OCI-LY7 (cell line): Measurements from ENCODE around the gene CCDC124. TPM values are rescaled to one million over a fixed set of nuclear protein-coding genes. Genes with fewer than 3 reads are reported as not detected.

ENCODE experiments used
- BruUV-seq: library from RNA; stranded (reverse); fragments of 400-500 nt; replicated peaks from 2 replicates; lab custom pipeline; 2021; lab: Mats Ljungman, UMichigan
- CTCF ChIA-PET: fragments of 300-600 bp; sonication (Branson Sonifier 250); formaldehyde crosslinking; loops from one replicate; lab custom pipeline; 2022; ENCODE audit warnings: antibody characterized with exemption; ENCODE audit not compliant: unreplicated experiment; lab: Charles Lee
- POLR2A ChIA-PET: fragments of 300-600 bp; sonication (Branson Sonifier 250); formaldehyde crosslinking; loops from one replicate; lab custom pipeline; 2022; ENCODE audit warnings: antibody characterized with exemption; lab: Charles Lee
- DNase-seq: peaks from one replicate; pipeline ENCODE4 v3.0.0-alpha.2; 2015; ENCODE audit warnings: low spot score
- H2AFZ ChIP-seq: fragments of 200-600 bp; sonication (generic), shearing (Covaris generic); 2 replicates; pipeline ENCODE4 v1.6.1; 2014; ENCODE audit warnings: mild to moderate bottlenecking, antibody characterized with exemption, low read length, moderate library complexity
- H3K27ac ChIP-seq: fragments of 200-600 bp; sonication (generic); 2 replicates; pipeline ENCODE4 v1.5.1; 2014; ENCODE audit warnings: mixed run types, low read depth, mild to moderate bottlenecking, moderate library complexity, low read length, inconsistent platforms; ENCODE audit not compliant: poor library complexity, severe bottlenecking
- H3K36me3 ChIP-seq: fragments of 200-600 bp; sonication (generic); 2 replicates; pipeline ENCODE4 v1.6.1; 2014; ENCODE audit warnings: mild to moderate bottlenecking, antibody characterized with exemption, low read length, moderate library complexity, mixed read lengths; ENCODE audit not compliant: insufficient read depth
- H3K4me1 ChIP-seq: fragments of 200-600 bp; sonication (generic); 2 replicates; pipeline ENCODE4 v1.5.1; 2014; ENCODE audit warnings: mild to moderate bottlenecking, low read length; ENCODE audit not compliant: insufficient read depth, poor library complexity, severe bottlenecking
- H3K4me2 ChIP-seq: fragments of 200-600 bp; sonication (generic); 2 replicates; pipeline ENCODE4 v1.6.1; 2014; ENCODE audit warnings: mild to moderate bottlenecking, low read length
- H3K4me3 ChIP-seq: fragments of 200-600 bp; sonication (generic); 2 replicates; pipeline ENCODE4 v1.5.1; 2014; ENCODE audit warnings: mild to moderate bottlenecking, low read depth, low read length; ENCODE audit not compliant: poor library complexity, severe bottlenecking
- H3K79me2 ChIP-seq: fragments of 200-600 bp; sonication (generic); 2 replicates; pipeline ENCODE4 v1.6.1; 2016; ENCODE audit warnings: low read depth, mild to moderate bottlenecking, low read length, moderate library complexity, mixed read lengths; ENCODE audit not compliant: insufficient read depth
- H3K9me2 ChIP-seq: fragments of 200-600 bp; sonication (generic); 2 replicates; pipeline ENCODE4 v1.6.1; 2016; ENCODE audit warnings: mild to moderate bottlenecking, low read length, mixed read lengths; ENCODE audit not compliant: insufficient read depth
- H3K9me3 ChIP-seq: fragments of 200-600 bp; sonication (generic); 2 replicates; pipeline ENCODE4 v1.6.1; 2014; ENCODE audit warnings: mild to moderate bottlenecking, mixed run types, low read length, mixed read lengths
- H4K20me1 ChIP-seq: fragments of 200-600 bp; sonication (generic); 2 replicates; pipeline ENCODE4 v1.6.1; 2014; ENCODE audit warnings: mild to moderate bottlenecking, antibody characterized with exemption, low read length, moderate library complexity, mixed read lengths; ENCODE audit not compliant: insufficient read depth
- EZH2phosphoT487 ChIP-seq: fragments of 200-600 bp; sonication (generic); IDR thresholded peaks from 2 replicates; pipeline ENCODE4 v1.6.1; 2018; ENCODE audit warnings: low read depth, borderline replicate concordance, mild to moderate bottlenecking, mixed run types, antibody characterized with exemption, low read length, moderate library complexity, mixed read lengths
- intact Hi-C: fragments of 100-400 bp; cut with micrococcal nuclease; formaldehyde crosslinking; loops from one replicate; pipeline ENCODE4 v1.10.0; 2022; ENCODE audit not compliant: unreplicated experiment
- total RNA-seq, 2 experiments: library from RNA; depleted of rRNA in 1 of 2; stranded (reverse); fragments of >200 nt in 1 of 2; shearing (Covaris generic) in 1 of 2; gene quantifications; 2 replicates each; pipeline ENCODE4 v1.2.3, GENCODE V29; 2014 to 2022
- TF ChIP-seq, protein P1 (sequence below): fragments of 200-600 bp; sonication (generic); conservative IDR thresholded peaks from 2 replicates; pipeline ENCODE4 v1.5.1; 2014; ENCODE audit warnings: mild to moderate bottlenecking, antibody characterized with exemption, low read length, moderate library complexity, mixed read lengths

CCDC124 gene
- total RNA-seq, 2 experiments from 2014 or later, result 57.5 to 106 TPM

DNA sequence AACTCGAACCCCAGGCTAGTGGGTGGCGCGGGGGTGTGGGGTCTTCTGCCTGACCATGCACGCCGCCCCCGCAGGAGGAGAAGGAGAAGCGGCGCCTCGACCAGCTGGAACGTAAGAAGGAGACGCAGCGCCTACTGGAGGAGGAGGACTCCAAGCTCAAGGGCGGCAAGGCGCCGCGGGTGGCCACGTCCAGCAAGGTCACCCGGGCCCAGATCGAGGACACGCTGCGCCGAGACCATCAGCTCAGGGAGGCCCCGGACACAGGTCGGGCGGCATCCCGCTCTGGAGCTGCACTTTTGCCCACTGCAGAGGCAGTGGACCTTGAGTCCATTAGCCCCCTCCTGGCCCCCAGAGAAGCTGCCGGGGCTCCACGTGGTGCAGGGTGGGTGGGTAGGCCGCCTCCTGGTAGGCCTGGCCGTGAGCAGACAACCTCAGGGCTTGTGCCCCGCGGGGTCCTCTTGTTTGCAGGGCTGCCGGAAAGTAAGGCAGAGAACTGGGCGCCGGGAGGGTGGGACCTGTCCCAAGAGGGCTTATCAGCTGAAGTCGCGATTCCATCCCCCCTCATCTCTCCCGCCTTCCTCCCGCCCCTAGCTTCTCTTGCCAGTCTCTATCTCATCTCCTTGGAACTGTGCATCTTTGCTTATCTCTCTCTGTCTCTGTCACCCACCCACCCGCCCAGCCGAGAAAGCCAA, 9.9 kb downstream of the CCDC124 start:
- BruUV-seq, result no TSS peak
- TF ChIP-seq EZH2phosphoT487, result no peak
- TF ChIP-seq, protein P1, sequence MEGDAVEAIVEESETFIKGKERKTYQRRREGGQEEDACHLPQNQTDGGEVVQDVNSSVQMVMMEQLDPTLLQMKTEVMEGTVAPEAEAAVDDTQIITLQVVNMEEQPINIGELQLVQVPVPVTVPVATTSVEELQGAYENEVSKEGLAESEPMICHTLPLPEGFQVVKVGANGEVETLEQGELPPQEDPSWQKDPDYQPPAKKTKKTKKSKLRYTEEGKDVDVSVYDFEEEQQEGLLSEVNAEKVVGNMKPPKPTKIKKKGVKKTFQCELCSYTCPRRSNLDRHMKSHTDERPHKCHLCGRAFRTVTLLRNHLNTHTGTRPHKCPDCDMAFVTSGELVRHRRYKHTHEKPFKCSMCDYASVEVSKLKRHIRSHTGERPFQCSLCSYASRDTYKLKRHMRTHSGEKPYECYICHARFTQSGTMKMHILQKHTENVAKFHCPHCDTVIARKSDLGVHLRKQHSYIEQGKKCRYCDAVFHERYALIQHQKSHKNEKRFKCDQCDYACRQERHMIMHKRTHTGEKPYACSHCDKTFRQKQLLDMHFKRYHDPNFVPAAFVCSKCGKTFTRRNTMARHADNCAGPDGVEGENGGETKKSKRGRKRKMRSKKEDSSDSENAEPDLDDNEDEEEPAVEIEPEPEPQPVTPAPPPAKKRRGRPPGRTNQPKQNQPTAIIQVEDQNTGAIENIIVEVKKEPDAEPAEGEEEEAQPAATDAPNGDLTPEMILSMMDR, result no peak
- Histone ChIP-seq H2AFZ (no peak overlapping the region), H3K9me2 (no peaks in the 10 kb centered on the region), H3K4me2 (no peak overlapping the region), H3K36me3 (peaks cover 47% of the 10 kb centered on the region), H4K20me1 (no peaks in the 10 kb centered on the region), H3K4me3 (no peak overlapping the region), H3K79me2 (no peaks in the 10 kb centered on the region), H3K9me3 (no peaks in the 10 kb centered on the region), H3K27ac (no peak overlapping the region), H3K4me1 (peaks cover 13% of the 10 kb centered on the region)
- POLR2A ChIA-PET, result no interaction called here
- no peak for DNase-seq
- intact Hi-C loops, result loop anchor here (10.0 kb wide), 1 partner anchor 152 kb away; the partner anchor contains the start of gene MAST3
- CTCF ChIA-PET, result interaction anchor here (0.6 kb wide), 1 partner anchor 356 kb away, joined by 3 read pairs; no protein-coding TSS in a partner anchor

DNA sequence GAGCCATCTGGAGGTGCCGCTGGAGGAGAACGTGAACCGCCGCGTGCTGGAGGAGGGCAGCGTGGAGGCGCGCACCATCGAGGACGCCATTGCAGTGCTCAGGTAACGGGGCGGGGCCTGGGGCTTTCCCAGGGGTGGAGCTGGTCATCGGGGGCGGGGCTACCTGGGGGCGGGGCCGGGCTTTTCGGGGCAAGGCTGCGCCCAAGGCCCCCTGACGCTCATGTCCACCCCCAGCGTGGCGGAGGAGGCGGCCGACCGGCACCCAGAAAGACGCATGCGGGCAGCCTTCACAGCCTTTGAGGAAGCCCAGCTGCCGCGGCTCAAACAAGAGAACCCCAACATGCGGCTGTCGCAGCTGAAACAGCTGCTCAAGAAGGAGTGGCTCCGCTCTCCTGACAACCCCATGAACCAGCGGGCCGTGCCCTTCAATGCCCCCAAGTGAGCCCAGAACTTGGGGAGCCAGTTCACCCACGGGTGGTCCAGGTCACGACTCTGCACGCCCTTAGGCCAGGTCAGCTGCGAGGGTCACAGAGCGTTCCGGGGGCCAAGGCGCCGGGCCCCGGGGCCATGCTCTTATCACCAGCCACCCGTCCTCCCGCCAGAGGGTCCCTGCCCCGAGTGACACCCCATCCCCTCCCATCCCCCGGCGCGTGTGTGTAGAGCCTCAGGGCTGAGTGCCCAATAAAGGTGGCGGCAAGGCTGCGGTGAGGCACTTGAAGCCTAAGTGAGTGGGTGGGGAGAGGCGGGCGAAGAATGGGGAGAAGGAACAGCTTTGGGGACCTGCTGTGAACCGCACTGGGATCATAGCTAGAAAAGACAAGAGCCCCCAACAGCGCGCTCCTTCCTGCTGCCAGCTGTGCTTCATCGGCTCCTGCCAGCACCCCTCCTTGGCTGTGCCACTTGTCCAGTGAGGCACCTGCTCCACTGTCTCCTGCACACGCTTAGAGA, 10.7 kb downstream of the CCDC124 start:
- no peak overlapping the region for H3K4me2 ChIP-seq
- no peaks in the 10 kb centered on the region for H3K9me2 ChIP-seq
- ChIA-PET CTCF (interaction anchor here (0.6 kb wide), 1 partner anchor 357 kb away, joined by 3 read pairs; no protein-coding TSS in a partner anchor), POLR2A (interaction anchor here (0.6 kb wide), 1 partner anchor 11 kb away, joined by 3 read pairs; no protein-coding TSS in a partner anchor)
- intact Hi-C loops, result loop anchor here (10.0 kb wide), 1 partner anchor 151 kb away; the partner anchor contains the start of gene MAST3
- DNase-seq, result no peak
- H3K27ac ChIP-seq, result no peak overlapping the region
- no peaks in the 10 kb centered on the region for H3K9me3 ChIP-seq
- no peaks in the 10 kb centered on the region for H4K20me1 ChIP-seq
- H3K4me1 ChIP-seq, result peaks cover 13% of the 10 kb centered on the region
- TSS peak; percentile 98 for BruUV-seq
- TF ChIP-seq, protein P1, result no peak
- no peak for TF ChIP-seq EZH2phosphoT487
- H3K4me3 ChIP-seq, result no peak overlapping the region
- no peaks in the 10 kb centered on the region for H3K79me2 ChIP-seq
- peaks cover 44% of the 10 kb centered on the region for H3K36me3 ChIP-seq
- no peak overlapping the region for H2AFZ ChIP-seq
